HG03095 (cell line): ENCODE results near the gene ARHGEF7.
"Not testable (repeated sequence)": the region's sequence is repeated elsewhere in the genome, so short reads cannot be mapped to it uniquely, and the experiment has no call there.

Source experiments
- ATAC-seq: cut with Tn5 transposase; IDR thresholded peaks from one replicate; pipeline ENCODE4 v1.9.1; 2021; ENCODE audit warnings: moderate library complexity; ENCODE audit not compliant: unreplicated experiment

The ARHGEF7 gene

GRCh38 chr13:111194651-111195050, 79.5 kb downstream of the ARHGEF7 start:
- ATAC-seq: not testable (repeated sequence)

GRCh38 chr13:111198732-111199378, 83.7 kb downstream of the ARHGEF7 start:
- not testable (repeated sequence) for ATAC-seq

GRCh38 chr13:111201304-111201940, 86.3 kb downstream of the ARHGEF7 start:
- ATAC-seq: no peak

- no peak for ATAC-seq
Measured at GRCh38 chr13:111202156-111202621, 87.1 kb downstream of the ARHGEF7 start.

- peak; percentile 76 for ATAC-seq
Measured at GRCh38 chr13:111202745-111203144, 87.6 kb downstream of the ARHGEF7 start.

GRCh38 chr13:111203736-111204389, 88.8 kb downstream of the ARHGEF7 start:
- ATAC-seq: no peak

GRCh38 chr13:111204438-111205177, 89.5 kb downstream of the ARHGEF7 start:
- ATAC-seq: no peak

GRCh38 chr13:111206148-111206547, 91.0 kb downstream of the ARHGEF7 start:
- ATAC-seq: no peak

GRCh38 chr13:111209613-111210012, 94.5 kb downstream of the ARHGEF7 start:
- no peak for ATAC-seq

- ATAC-seq: no peak
Measured at GRCh38 chr13:111210091-111210490, 95.0 kb downstream of the ARHGEF7 start.

GRCh38 chr13:111210544-111211469, 95.7 kb downstream of the ARHGEF7 start:
- ATAC-seq: no peak

GRCh38 chr13:111211789-111212516, 96.8 kb downstream of the ARHGEF7 start:
- no peak for ATAC-seq

- ATAC-seq: no peak
Measured at GRCh38 chr13:111212517-111212873, 97.4 kb downstream of the ARHGEF7 start.

- no peak for ATAC-seq
Measured at GRCh38 chr13:111213964-111214726, 99.0 kb downstream of the ARHGEF7 start.

GRCh38 chr13:111215081-111216047, 100.3 kb downstream of the ARHGEF7 start:
- ATAC-seq: no peak

GRCh38 chr13:111216166-111216960, 101.3 kb downstream of the ARHGEF7 start:
- ATAC-seq: no peak

GRCh38 chr13:111217641-111218040, 102.5 kb downstream of the ARHGEF7 start:
- ATAC-seq: no peak
